ENCODE results near the gene PDE3A.

The PDE3A gene

GRCh38 chr12:20463913-20464524, 95.7 kb downstream of the PDE3A start:
- DNase-seq = no peak

GRCh38 chr12:20469300-20469699, 101.0 kb downstream of the PDE3A start:
- DNase-seq = no peak

- no peak for DNase-seq
These were observed 101.4 kb downstream of the PDE3A start for GRCh38 chr12:20469756-20470155.

GRCh38 chr12:20472102-20472782, 103.9 kb downstream of the PDE3A start:
- no peak for DNase-seq

GRCh38 chr12:20473133-20473532, 104.8 kb downstream of the PDE3A start:
- no peak for DNase-seq

GRCh38 chr12:20474016-20474415, 105.7 kb downstream of the PDE3A start:
- DNase-seq = no peak

DNA sequence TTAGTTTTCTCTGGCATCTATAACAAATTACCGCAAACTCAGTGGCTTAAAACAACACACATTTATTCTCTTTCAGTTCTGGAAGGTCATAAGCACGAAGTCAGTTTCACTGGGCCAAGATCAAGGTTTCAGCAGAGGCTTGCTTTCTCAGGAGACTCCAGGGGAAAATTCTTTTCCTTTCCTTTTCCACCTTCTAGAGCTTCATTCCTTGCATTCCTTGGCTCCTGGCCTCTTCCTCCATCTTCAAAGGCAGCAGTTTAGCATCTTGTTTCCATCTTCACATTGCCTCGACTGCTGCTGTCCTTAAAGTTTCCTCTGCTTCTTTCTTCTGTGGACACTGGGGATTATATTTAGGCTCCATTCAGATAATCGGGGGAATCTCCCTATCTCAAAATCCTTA, 106.1 kb downstream of the PDE3A start:
- DNase-seq = no peak

- no peak for DNase-seq
These were observed 107.2 kb downstream of the PDE3A start for GRCh38 chr12:20475542-20475941.

- DNase-seq = no peak
These were observed 108.2 kb downstream of the PDE3A start for GRCh38 chr12:20476551-20476950.

GRCh38 chr12:20477255-20477654, 108.9 kb downstream of the PDE3A start:
- DNase-seq = no peak

DNA sequence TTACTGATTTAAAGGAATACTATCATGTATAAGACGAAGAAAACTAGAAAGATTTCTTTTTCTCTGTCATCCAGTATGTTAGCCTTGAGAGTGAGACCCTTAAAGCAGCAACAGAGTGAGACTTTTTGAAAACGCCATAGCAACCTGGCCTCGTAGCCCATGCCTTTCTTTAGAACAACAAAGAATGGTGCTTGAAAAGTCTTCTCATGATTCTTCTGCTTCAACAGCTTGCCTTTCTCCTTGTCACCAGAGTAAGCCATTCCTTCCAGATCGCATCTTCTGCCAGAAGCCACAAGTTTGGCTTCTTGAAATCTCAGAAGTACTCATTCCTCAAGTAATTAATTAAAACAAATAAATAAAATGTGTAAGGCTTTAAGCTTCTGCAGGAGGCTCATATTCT, 109.3 kb downstream of the PDE3A start:
- DNase-seq = no peak

- DNase-seq = no peak
These were observed 114.2 kb downstream of the PDE3A start for GRCh38 chr12:20482491-20483054.

DNA sequence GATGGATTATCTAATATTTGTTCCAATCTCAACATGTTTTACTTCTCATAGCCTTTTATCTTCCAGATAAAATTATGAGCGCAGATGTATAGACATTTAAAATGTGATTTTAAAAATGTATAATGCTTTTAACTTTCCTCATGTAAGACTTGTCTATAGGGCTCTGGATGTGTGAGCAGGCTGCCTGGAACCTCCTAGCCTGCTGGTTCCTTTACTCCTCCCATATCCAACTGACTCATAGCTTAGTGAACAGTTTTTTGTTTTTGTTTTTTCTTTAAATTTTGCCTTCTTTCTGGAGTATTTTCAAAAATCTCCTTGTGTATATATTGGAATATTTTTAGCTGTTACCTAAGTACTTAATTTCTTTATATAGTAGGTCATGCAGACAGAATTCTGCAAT, 115.4 kb downstream of the PDE3A start:
- no peak for DNase-seq

DNA sequence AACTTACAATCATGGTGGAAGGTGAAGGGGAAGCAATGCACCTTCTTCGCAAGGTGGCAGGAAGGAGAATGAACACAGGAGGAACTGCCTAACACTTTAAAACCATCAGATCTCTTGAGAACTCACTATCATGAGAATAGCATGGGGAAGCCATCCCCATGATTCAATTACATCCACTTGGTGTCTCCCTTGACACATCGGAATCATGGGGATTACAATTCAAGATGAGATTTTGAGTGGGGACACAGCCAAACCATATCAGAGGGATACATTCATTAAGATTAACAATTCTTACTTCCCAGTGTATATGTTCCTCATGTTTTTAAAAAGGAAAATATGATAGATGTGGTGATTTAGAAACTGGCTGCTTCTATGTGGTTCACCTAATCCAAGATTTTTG, 117.9 kb downstream of the PDE3A start:
- DNase-seq = no peak

- DNase-seq = no peak
These were observed 119.2 kb downstream of the PDE3A start for GRCh38 chr12:20487519-20487918.

- DNase-seq = no peak
These were observed 121.3 kb downstream of the PDE3A start for GRCh38 chr12:20489645-20490044.

DNA sequence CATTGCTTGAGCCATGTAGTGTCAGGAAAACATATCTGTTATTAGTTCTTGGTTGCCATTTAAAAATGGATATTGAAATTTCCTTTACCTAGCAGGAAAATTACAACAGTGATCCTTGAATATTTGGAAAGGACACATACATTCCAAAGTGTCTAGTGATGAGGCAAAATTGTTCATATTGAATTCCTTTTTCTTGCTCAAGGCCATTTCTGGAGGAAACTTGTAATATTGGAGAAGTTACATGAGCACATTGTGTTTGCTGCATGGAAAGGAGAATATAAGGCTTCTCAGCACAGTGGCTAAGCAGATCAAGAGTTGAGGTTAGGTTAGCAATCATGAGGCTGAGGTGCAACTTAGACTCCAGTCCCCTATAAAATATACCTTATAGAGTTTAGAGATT, 121.9 kb downstream of the PDE3A start:
- DNase-seq = no peak

DNA sequence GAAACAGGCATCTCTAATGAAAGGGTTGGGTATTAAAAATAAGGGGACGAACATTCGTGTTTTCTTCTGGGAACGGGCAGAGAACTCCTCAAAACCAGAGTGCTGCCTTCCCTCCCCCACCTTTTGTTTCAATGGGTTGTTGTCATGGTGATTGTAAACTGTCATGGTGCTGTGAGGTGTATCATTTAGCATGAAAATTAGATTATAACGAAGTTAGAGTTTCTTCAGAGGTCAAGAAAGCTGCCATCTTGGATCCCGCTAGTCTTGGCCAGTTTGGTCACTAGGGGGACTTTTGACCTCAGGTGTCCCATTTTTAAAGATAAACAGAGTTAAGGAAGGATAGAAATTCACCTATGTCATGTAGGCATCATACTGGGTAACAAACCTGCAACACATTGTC, 123.0 kb downstream of the PDE3A start:
- no peak for DNase-seq

GRCh38 chr12:20492251-20492760, 124.0 kb downstream of the PDE3A start:
- DNase-seq = peak in 1 of 2 donors; percentile 0

DNA sequence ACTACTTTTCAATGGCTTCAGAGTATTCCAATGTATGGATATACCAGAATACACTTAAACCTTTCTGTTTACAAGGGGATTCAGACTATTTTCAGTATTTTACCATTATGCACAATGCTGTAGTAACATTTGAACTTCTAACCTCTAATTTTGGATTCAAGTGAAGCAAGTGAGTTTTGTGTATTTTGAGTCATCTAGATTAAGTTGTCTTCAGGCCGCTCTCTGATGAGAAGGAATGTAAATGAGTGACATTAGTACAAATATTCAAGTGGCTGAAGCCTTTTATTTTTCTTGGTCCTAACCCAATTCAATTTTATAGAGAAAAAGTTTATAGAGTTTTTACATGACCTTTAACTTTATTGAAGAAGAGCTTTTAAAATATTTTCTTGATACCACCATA, 125.6 kb downstream of the PDE3A start:
- no peak for DNase-seq

DNA sequence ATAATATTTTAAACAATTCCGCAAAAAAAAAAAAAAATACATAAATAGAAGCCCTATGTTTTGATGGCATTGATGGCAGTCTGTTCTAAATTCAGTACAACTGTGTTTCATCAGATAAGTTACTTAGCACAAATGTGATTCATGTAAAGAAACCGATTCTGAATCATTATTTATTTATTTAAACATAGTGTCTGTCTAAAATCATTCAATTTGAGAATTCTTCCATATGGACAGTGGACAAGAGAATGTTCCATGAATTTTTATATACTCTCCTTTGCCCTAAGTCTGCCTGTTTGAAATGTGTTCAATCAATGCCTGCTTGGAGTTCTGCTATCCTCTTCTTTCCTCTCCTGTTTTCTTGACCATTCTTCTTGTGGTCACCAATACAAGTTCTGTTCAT, 126.5 kb downstream of the PDE3A start:
- DNase-seq = no peak

- no peak for DNase-seq
These were observed 127.7 kb downstream of the PDE3A start for GRCh38 chr12:20495997-20496396.

DNA sequence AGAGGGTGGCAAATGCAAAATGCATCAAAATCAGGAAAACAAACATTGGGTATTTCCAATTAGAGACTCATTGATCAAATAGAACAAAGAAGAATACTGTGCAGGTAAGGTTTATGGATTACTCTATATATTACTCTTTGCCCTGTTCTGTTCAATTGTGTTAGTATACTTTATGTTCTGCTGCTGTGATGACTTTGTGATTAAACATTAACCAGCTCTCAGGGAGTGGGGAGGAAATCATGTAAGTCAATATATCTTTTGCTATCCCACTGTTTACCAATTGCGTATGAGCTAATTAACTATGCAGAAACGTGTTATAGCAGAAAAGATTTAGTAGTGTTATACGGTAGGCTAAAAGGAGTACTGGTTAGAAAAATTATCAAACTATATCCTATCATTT, 129.4 kb downstream of the PDE3A start:
- no peak for DNase-seq

- DNase-seq = no peak
These were observed 133.6 kb downstream of the PDE3A start for GRCh38 chr12:20501958-20502357.
